Stimulated activated naive CD8-positive, alpha-beta T cell treated with anti-CD3 and anti-CD28 coated beads, Interleukin-15, amount 100 ng/mL, for 72 hours (primary cell): ENCODE results near the gene PLPP7.
"Not testable (repeated sequence)": the region's sequence is repeated elsewhere in the genome, so short reads cannot be mapped to it uniquely, and the experiment has no call there.

Experiments used
- ATAC-seq: fragments of 150-1000 bp; cut with Tn5 transposase; 2 replicates; pipeline ENCODE4 v1.10.0; 2021; ENCODE audit warnings: mild to moderate bottlenecking, moderate library complexity
- DNase-seq, 2 donors: peaks; one replicate each; pipeline ENCODE4 v3.0.0; 2021 to 2022
- H3K27ac Mint-ChIP-seq, 2 donors: one replicate each; pipeline ENCODE4 v1.8.0; 2022; ENCODE audit warnings: mild to moderate bottlenecking in 2 of 2, mixed read lengths in 2 of 2, moderate library complexity in 2 of 2
- H3K27me3 Mint-ChIP-seq: one replicate; pipeline ENCODE4 v1.8.0; 2022; ENCODE audit warnings: mixed read lengths
- H3K4me1 Mint-ChIP-seq: one replicate; pipeline ENCODE4 v1.8.0; 2022; ENCODE audit warnings: mild to moderate bottlenecking, mixed read lengths
- H3K4me3 Mint-ChIP-seq, 2 donors: one replicate each; pipeline ENCODE4 v1.8.0; 2022; ENCODE audit warnings: mild to moderate bottlenecking in 2 of 2, mixed read lengths in 2 of 2, moderate library complexity in 1 of 2
- H3K9me3 Mint-ChIP-seq, 2 donors: one replicate each; pipeline ENCODE4 v1.8.0; 2022; ENCODE audit warnings: mixed read lengths in 2 of 2

Gene PLPP7

DNA sequence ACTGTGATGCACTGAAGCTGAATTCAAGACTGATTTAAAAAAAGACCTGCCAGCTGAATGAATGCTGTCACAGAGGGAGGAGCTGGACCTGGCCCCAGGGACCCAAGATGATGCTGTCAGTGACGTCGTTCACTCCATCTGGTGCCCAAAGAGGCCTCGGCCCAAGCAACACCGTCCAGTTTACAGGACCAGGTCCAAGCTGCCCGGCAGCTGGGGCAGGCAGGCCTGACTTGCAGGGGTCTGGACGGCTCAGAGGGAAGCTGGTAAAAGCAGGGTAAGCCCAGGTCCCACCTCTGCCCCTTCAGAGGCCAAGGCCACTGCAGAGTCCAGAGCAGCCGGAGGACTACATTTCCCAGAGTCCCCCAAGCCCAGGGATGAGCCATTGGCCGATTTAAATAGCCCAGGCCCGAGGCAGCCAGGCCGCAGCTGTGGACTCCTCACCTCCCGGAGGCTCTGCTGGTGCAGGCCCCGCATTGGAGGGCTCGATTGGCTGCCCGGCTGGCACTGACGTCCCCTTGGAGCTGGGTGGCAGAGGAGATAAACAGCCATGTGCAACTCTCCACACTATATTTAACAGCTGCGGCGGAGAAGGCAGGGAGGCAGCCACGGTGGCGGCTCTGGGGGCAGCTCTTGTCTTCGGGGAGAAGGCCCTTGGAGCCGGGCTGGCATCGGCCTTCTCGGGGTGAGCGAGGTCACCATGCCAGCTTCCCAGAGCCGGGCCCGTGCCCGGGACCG lies at the start of gene PLPP7:
Gene PLPP7 (plus strand): TSS at position 423 of the 735 bp plus-strand sequence. CDS start 275 bp downstream, at position 698.
- Mint-ChIP-seq H3K9me3 (no peaks in the 10 kb centered on the region), H3K4me1 (no peaks in the 10 kb centered on the region), H3K27me3 (no peaks in the 10 kb centered on the region), H3K4me3 (peak within 1 kb of the TSS in 1 of 2 donors; percentile 26), H3K27ac (peak within 1 kb of the TSS in 1 of 2 donors; percentile 78)
- DNase-seq (no peak), ATAC-seq (no peak)

DNA sequence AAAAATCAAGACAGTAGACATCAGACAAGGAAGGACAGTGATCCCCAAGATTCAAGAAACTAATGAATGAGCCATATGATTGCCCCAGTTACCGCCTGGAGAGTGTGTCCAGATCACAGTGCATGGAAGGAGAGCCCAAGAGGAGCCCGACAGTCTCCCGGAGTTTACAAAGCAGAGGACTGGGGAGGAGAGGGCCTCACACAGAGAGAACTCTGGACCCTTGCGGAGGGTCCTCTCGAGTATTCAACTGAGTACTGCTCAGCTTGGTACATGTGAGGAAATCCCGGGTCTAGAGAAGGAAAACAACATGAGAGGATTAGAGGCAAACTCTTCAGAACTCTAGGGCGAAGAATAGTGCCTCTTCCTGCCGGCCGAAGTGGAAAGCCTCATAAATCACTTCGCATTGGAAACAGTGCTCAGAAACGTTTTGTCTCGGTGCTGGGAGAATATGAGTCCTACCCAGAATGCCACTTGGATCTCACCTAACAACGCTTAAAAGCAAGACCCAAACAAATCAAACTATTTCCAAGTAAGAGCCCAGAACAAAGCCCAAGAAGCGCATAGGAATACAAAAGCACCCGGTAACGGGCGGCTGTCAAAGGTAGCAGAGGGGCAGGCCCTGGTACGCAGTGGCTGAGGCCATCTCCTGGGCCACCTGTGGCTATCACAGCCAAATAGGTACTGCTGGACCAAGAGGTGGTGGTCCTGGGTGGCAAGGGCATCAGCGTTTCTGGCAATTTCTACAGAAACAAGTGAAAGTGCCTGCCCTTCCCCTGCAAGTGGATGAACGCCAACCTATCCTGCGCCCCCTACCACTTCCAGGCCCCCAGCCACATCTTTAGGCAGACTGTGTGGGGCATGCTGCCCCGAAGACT lies 49.2 kb upstream of the PLPP7 start:
- no peaks in the 10 kb centered on the region for H3K9me3 Mint-ChIP-seq
- DNase-seq (no peak), ATAC-seq (no peak)
- no peak overlapping the region for H3K4me3 Mint-ChIP-seq
- H3K4me1 Mint-ChIP-seq, result peaks cover 44% of the 10 kb centered on the region
- H3K27me3 Mint-ChIP-seq, result no peaks in the 10 kb centered on the region
- H3K27ac Mint-ChIP-seq, result no peak overlapping the region

DNA sequence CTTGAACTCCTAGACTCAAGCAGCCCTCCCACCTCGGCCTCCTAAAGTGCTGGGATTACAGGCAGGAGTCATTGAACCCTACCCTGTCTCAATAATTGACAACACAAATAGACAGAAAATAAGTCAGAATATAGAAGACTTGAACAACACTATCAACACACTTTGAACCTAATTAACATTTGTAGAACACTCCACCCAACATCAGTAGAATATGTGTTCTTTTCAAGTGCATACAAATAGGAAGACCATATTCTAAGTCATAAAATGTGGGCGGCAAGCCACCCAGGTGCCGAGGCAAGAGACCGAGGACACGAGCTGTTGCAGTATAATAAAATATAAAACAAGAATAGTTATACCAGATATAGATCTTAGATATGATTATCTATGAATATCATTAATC lies 45.2 kb upstream of the PLPP7 start:
- not testable (repeated sequence) for H3K4me3 Mint-ChIP-seq, H3K9me3 Mint-ChIP-seq, H3K27me3 Mint-ChIP-seq, DNase-seq, ATAC-seq, H3K27ac Mint-ChIP-seq
- H3K4me1 Mint-ChIP-seq, result peaks cover 16% of the 10 kb centered on the region

DNA sequence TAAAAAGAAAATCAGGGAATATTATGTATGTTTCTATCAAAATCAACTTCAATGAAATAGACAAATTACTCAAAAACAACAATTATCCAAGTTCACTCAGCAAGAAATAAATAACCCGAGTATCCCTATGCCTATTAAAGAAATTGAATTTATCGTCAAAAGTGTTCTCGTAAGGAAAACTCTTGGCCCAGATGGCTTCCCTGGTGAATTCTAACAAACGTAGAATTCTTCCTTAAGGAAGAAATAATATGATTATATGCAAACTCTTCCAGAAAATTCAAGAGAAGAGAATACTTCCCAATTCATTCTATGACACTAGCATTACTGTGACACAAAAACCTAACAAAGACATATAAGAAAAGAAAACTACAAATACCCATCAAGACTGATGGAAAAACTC lies 42.9 kb upstream of the PLPP7 start:
- no peak overlapping the region for H3K27ac Mint-ChIP-seq
- no peaks in the 10 kb centered on the region for H3K9me3 Mint-ChIP-seq
- H3K4me1 Mint-ChIP-seq, result peaks cover under 1% of the 10 kb centered on the region
- ATAC-seq, result no peak
- H3K4me3 Mint-ChIP-seq, result no peak overlapping the region
- DNase-seq, result no peak
- no peaks in the 10 kb centered on the region for H3K27me3 Mint-ChIP-seq

DNA sequence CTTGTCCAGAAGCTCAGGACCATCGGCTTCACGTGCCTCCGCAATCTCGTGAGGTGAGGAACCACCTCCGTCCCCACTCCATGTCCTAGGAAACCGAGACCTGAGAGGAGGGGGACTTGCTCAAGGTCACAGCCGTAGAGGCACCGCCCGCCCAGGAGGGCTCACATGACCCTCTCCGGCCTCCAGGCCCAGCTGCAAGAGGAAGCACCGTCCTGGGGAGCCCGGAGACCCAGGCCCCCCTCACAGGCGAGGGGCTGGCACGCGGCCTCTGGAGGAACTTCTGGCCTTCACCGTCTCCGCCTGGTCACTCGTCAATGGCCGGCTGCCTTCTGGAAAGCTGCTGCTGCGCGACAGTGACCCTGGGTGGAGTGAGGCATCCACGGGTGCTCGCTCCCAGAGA lies 37.4 kb upstream of the PLPP7 start:
- Mint-ChIP-seq H3K4me1 (peaks cover 38% of the 10 kb centered on the region), H3K9me3 (no peaks in the 10 kb centered on the region), H3K27ac (peak overlapping the region; percentile 94 to 95), H3K4me3 (peak overlapping the region; percentile 86 to 89), H3K27me3 (no peaks in the 10 kb centered on the region)
- DNase-seq (no peak), ATAC-seq (no peak)

DNA sequence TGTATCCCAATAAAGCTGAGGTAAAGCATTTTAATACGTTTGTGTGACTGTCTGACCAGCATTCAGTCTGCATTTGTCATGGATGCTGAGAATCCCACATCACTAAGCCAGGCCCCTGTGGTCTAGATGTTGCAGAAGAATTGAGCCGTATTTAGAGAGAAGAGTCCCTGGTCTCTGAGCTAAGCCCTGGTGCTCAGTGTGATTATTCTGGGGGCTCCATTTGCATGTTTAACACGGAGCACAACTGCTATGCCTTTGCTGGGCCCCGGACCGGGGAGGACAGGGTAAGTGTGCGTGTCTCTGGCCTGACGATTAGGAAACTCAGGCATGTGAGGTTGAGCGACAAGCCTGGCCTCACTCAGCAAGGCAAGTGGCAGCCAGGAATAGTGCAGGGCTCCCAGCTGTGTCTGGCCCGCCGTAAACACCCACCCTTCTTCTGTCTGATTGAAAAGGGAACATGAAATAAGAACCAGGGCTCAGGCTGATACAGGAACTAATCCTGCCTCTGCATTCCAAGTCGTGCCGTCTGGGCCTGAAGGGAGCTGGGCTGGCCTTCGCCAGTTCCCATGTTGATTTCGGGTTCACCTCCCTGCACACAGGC lies 35.5 kb upstream of the PLPP7 start:
- Mint-ChIP-seq H3K27ac (no peak overlapping the region), H3K27me3 (no peaks in the 10 kb centered on the region), H3K4me3 (peak overlapping the region in 1 of 2 donors; percentile 15), H3K9me3 (no peaks in the 10 kb centered on the region), H3K4me1 (peaks cover 56% of the 10 kb centered on the region)
- DNase-seq (no peak), ATAC-seq (no peak)

DNA sequence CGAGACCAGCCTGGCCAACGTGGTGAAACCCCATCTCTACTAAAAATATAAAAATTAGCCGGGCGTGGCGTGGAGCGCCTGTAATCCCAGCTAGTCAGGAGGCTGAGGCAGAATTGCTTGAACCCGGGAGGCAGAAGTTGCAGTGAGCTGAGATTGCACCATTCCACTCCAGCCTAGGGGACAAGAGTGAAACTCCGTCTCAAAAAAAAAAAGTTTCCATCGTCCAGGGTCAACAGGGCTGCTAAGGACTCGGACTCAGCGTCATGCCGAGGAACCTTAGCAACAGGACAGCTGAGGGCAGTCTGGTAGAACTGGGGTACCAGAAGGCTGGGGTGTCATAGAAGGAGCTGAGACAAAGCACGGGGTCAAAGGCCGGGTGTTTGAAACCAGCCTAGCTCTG lies 34.9 kb upstream of the PLPP7 start:
- Mint-ChIP-seq H3K27ac (peak overlapping the region in 1 of 2 donors; percentile 98), H3K27me3 (no peaks in the 10 kb centered on the region), H3K4me3 (peak overlapping the region; percentile 29 to 81), H3K4me1 (peaks cover 61% of the 10 kb centered on the region), H3K9me3 (no peaks in the 10 kb centered on the region)
- no peak for ATAC-seq
- DNase-seq, result no peak

DNA sequence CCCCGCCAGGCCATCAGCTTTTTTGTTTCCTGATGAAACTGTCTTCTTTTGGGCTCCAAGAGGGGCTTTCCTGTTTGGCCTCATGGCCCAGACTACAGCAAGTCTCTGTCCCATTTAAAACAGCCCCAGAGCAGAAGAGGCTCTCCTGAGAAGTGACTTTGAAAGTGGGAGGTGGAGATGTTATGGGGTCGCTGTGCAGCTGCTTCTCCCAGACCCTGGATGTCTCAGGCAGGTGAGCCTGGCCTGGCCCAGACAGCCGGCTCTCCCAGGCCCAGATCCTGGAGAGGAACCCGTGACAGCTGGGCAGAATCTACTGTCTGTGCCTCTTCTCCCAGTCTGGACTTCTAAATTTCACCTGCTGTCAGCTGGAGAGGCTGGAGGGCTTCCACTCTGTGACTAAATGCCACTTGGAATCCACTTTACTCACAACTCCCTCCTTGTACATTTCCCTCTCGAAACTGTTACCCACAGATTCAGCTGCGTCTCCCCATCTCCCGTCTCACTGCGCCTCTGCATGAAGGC lies 33.8 kb upstream of the PLPP7 start:
- no peaks in the 10 kb centered on the region for H3K9me3 Mint-ChIP-seq
- peaks cover 73% of the 10 kb centered on the region for H3K4me1 Mint-ChIP-seq
- H3K4me3 Mint-ChIP-seq, result peak overlapping the region; percentile 81 to 98
- peak overlapping the region; percentile 98 to 100 for H3K27ac Mint-ChIP-seq
- DNase-seq, result no peak
- H3K27me3 Mint-ChIP-seq, result no peaks in the 10 kb centered on the region
- no peak for ATAC-seq

DNA sequence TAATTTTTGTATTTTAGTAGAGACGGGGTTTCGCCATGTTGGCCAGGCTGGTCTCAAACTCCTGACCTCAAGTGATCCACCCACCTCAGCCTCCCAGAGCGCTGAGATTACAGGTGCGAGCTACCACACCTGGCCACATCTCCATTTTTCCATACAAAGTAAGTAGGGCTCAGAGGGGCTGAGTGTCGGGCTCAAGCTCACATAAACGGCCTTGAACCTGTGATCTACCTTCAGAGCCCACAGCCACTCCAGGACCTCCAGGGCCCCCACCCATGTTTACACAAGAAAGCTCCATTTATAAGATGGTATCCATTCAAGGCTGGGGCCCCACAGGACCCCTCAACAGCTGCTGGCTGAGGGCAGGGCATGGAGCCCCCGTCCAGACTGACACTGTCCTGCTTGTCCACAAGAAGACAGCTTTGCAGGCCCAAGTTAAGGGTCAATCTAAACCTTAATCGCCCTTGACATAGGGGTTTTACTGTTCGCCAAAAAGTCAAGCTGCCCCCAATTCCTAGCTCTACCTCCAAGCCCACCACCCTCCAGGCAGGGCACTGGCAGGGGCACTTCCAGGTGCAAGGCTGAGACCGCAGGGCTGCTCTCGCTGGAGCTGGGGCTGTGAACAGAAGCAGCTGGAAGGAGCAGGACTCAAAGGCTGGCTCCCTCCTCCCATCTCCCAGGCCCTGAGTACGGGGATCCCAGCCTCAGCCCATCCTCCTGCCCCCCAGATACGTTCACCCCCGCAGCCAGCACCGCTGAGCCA lies 32.1 kb upstream of the PLPP7 start:
- Mint-ChIP-seq H3K27me3 (no peaks in the 10 kb centered on the region), H3K9me3 (no peaks in the 10 kb centered on the region), H3K4me1 (peaks cover 81% of the 10 kb centered on the region), H3K27ac (peak overlapping the region; percentile 98 to 100), H3K4me3 (peak overlapping the region; percentile 81 to 98)
- no peak for DNase-seq
- ATAC-seq, result no peak

DNA sequence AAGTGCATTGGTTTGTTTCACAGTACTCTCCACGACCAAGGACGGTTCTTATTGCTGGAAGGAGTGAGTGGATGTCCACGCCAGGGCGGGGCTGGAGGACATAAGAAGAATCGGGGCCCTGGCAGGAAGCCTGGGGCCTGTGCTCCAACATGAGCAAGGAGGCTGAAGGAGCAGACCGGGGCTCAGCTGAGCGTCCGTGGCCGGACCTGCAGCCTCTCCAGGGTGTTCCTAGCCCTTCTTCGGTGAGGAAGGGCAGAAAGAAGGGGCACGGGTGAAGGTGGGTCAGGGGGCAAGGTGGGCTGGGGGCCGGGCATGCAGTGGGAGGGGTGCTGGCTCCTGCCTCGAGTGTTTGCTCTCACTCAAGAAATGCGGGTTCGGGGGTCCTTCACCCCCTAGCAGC lies 31.3 kb upstream of the PLPP7 start:
- Mint-ChIP-seq H3K4me1 (peaks cover 81% of the 10 kb centered on the region), H3K27me3 (no peaks in the 10 kb centered on the region), H3K4me3 (peak overlapping the region; percentile 11 to 50), H3K27ac (peak overlapping the region; percentile 82 to 98), H3K9me3 (no peaks in the 10 kb centered on the region)
- no peak for ATAC-seq
- no peak for DNase-seq

DNA sequence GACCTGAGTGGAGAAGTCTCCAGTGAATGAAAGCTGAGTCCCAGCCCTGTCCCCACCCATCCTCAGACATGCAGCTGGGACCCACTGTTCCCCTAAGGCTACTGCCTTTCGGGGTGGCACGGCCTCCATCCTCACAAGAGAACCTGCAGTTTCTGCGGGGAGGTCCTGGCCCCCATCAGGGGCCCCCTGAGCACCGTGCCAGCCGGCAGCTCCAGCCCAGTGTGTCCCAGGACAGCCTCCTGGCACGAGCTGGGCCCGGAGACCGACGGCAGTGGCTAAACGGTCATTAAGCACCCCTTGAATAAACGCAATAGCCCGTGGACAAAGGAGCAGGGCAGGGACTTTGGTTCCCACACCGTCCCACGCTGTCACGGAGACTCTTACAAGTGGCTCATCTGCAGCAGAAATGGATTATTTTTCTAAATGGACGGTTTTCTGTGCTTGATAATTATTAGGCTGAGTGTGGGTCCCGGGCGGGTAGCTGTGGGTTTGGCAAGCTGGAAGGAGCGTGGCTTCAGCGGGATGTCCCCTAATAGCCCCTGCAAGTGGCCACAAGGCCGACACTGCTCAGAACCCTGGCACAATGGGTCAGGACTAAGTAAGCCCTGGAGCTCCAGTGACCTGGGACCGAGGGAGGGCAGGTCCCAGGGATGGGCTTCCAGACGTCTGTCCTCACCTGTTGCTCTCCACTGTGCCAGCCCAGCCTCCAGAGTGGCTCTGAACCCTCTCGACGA lies 30.7 kb upstream of the PLPP7 start:
- peaks cover 81% of the 10 kb centered on the region for H3K4me1 Mint-ChIP-seq
- peak overlapping the region in 1 of 2 donors; percentile 74 for H3K27ac Mint-ChIP-seq
- H3K4me3 Mint-ChIP-seq, result no peak overlapping the region
- ATAC-seq, result no peak
- no peak for DNase-seq
- H3K9me3 Mint-ChIP-seq, result no peaks in the 10 kb centered on the region
- H3K27me3 Mint-ChIP-seq, result no peaks in the 10 kb centered on the region

DNA sequence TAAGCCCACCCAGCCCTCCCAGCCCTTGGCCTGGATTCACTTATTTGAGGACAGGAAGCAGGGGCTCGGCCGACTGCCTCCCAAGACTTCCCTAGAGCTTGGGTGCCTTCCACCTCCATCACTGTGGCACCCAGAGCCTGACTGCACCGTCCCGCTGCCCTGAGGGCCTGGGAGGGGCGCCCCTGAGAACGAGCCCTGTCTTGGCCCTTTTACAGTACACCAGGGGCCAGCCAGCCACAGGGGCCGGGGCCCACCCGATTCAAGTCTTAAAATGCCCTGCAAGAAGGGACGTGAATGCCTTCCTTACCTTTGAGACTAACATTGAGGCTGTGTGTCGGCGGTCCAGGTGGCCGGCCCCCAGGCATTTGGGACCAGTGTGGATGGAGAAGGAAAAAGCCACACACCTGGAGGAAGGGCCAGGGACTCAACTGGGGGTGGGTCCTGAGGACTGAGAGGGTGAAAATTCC lies 30.1 kb upstream of the PLPP7 start:
- no peaks in the 10 kb centered on the region for H3K27me3 Mint-ChIP-seq
- ATAC-seq (no peak), DNase-seq (no peak)
- peaks cover 81% of the 10 kb centered on the region for H3K4me1 Mint-ChIP-seq
- H3K9me3 Mint-ChIP-seq, result no peaks in the 10 kb centered on the region
- H3K27ac Mint-ChIP-seq, result peak overlapping the region; percentile 86 to 89
- no peak overlapping the region for H3K4me3 Mint-ChIP-seq

DNA sequence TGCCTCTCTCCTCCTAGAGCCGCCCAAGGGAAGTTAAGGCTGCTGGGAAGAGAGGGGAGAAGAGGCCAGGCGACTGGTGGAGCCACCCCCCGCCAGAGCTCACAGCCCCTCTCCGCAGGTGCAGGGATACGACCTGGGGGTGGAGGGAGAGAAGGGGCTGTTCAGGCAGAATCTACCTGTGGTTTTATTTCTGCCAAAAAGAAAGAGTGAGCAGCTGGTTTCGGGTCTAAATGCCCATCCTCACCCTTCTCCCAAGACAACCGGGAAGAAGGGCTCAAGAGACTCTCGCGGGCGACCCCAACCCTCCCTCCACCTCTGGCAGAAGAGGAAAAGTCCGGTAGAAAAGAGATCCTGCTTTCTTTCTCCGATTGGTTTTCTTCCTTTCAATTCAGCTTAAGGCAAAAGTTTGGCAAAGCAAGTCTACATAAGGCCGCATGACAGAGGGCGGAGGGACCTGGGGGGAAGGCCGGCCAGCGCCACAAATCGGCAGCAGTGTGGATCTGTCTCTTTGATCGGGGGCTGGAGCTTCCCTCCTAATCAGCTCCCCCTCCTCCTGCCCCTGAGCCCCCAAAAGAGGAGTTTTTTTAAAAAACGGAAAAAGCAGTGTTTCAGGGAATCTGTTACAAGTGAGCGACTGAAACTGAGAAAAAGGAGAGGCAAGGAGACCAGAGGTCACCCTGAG lies 29.5 kb upstream of the PLPP7 start:
- H3K4me3 Mint-ChIP-seq, result no peak overlapping the region
- DNase-seq (no peak), ATAC-seq (no peak)
- no peaks in the 10 kb centered on the region for H3K27me3 Mint-ChIP-seq
- no peak overlapping the region for H3K27ac Mint-ChIP-seq
- H3K4me1 Mint-ChIP-seq, result peaks cover 81% of the 10 kb centered on the region
- H3K9me3 Mint-ChIP-seq, result no peaks in the 10 kb centered on the region
